ENCODE results near the gene ALPL.

DNA sequence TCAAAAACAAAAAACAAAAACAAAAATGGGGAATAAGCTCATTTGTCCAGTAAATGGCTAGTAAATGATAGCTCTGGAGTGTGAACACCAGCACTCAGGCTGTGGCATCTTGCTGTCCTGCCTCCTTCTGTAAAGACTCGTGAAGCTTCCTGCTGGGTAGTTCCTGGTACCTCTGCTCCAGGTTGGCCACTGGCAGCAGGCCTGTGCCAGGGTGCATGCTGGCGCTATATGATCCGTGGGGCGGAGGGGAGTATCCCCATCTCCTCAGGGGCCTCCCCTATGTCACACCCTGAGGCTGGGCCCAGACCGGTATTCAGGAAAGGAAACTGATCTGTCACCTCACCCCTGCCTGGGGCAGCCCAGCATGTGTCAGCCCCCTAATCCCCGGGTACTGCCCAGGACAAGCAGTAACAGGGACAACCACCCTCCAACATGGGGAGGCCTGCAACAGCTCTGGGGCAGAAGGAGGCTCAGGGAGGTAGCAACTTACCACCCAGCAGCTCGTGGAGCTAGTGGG, 14.1 kb downstream of the ALPL start:
- TF ChIP-seq, protein P1, sequence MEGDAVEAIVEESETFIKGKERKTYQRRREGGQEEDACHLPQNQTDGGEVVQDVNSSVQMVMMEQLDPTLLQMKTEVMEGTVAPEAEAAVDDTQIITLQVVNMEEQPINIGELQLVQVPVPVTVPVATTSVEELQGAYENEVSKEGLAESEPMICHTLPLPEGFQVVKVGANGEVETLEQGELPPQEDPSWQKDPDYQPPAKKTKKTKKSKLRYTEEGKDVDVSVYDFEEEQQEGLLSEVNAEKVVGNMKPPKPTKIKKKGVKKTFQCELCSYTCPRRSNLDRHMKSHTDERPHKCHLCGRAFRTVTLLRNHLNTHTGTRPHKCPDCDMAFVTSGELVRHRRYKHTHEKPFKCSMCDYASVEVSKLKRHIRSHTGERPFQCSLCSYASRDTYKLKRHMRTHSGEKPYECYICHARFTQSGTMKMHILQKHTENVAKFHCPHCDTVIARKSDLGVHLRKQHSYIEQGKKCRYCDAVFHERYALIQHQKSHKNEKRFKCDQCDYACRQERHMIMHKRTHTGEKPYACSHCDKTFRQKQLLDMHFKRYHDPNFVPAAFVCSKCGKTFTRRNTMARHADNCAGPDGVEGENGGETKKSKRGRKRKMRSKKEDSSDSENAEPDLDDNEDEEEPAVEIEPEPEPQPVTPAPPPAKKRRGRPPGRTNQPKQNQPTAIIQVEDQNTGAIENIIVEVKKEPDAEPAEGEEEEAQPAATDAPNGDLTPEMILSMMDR (IDR thresholded peaks at IDR 0.05; ENCODE audit: low read depth, low read length, missing input control): no peak
- TF ChIP-seq TAF1 (conservative IDR thresholded peaks at IDR 0.05): no peak

Measured in liver (tissue), 3 donors.